Erythroblast (primary cell): ENCODE data around the gene GPR25.

Experiments used
- GATA1 ChIP-seq: IDR thresholded peaks from 2 replicates; pipeline ENCODE4 v1.6.1; 2011; ENCODE audit warnings: low read depth, mild to moderate bottlenecking, control low read depth, low read length, moderate library complexity
- POLR2A ChIP-seq: IDR thresholded peaks from 2 replicates; pipeline ENCODE4 v1.6.1; 2011; ENCODE audit warnings: mild to moderate bottlenecking, low read length

DNA sequence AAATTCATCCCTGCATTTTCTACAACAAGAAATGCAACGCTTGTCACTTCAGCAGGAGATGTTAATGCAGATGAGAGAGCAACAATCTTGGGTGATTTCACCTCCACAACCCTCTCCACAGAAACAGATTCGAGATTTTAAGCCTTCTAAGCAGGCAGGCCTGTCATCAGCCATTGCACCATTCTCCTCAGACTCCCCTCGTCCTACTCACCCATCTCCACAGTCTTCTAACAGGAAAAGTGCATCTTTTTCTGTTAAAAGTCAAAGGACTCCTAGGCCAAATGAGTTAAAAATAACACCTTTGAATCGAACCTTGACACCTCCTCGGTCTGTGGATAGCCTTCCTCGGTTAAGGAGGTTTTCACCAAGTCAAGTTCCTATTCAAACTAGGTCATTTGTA, 23.4 kb upstream of the GPR25 start:
- no peak for TF ChIP-seq POLR2A
- TF ChIP-seq GATA1: no peak
